ENCODE results near the gene ZNF282.
"Not testable (repeated sequence)": the region's sequence is repeated elsewhere in the genome, so short reads cannot be mapped to it uniquely, and the experiment has no call there.

Gene ZNF282

GRCh38 chr7:149229526-149229925, 34.2 kb downstream of the ZNF282 start:
- no peak overlapping the region for H3K4me3 ChIP-seq (ENCODE audit: low read depth, low read length)
- no peak for TF ChIP-seq CTCF (IDR thresholded peaks at IDR 0.05; ENCODE audit: borderline replicate concordance, insufficient read depth, low read depth, low read length)

GRCh38 chr7:149232362-149232761, 37.0 kb downstream of the ZNF282 start:
- TF ChIP-seq CTCF (IDR thresholded peaks at IDR 0.05; ENCODE audit: borderline replicate concordance, insufficient read depth, low read depth, low read length) = no peak
- no peak overlapping the region for H3K4me3 ChIP-seq (ENCODE audit: low read depth, low read length)

GRCh38 chr7:149233655-149234204, 38.4 kb downstream of the ZNF282 start:
- not testable (repeated sequence) for H3K4me3 ChIP-seq (ENCODE audit: low read depth, low read length)

- no peak for TF ChIP-seq CTCF (IDR thresholded peaks at IDR 0.05; ENCODE audit: borderline replicate concordance, insufficient read depth, low read depth, low read length)
- no peak overlapping the region for H3K4me3 ChIP-seq (ENCODE audit: low read depth, low read length)
These were observed 42.2 kb downstream of the ZNF282 start for GRCh38 chr7:149237502-149237901.

- no peak overlapping the region for H3K4me3 ChIP-seq (ENCODE audit: low read depth, low read length)
- no peak for TF ChIP-seq CTCF (IDR thresholded peaks at IDR 0.05; ENCODE audit: borderline replicate concordance, insufficient read depth, low read depth, low read length)
These were observed 42.7 kb downstream of the ZNF282 start for GRCh38 chr7:149238051-149238450.

GRCh38 chr7:149239345-149240143, 44.2 kb downstream of the ZNF282 start, which contains the start of gene ZNF212:
Gene ZNF212, plus strand, starts transcription at chr7:149239651. Its CDS starts 128 bp downstream, at chr7:149239779.
- H3K4me3 ChIP-seq (ENCODE audit: low read depth, low read length) = peak within 1 kb of the TSS; percentile 89

GRCh38 chr7:149240637-149241036, 45.3 kb downstream of the ZNF282 start:
- no peak for TF ChIP-seq CTCF (IDR thresholded peaks at IDR 0.05; ENCODE audit: borderline replicate concordance, insufficient read depth, low read depth, low read length)
- no peak overlapping the region for H3K4me3 ChIP-seq (ENCODE audit: low read depth, low read length)

More at GRCh38 chr7:149239345-149240143, 44.2 kb downstream of the ZNF282 start, which contains the start of gene ZNF212:
- TF ChIP-seq CTCF (IDR thresholded peaks at IDR 0.05; ENCODE audit: borderline replicate concordance, insufficient read depth, low read depth, low read length) = peak; percentile 95
